GM19324 (cell line): ENCODE measurements around the gene CIC.
A peak's percentile ranks its signal among the peaks of the same experiment; 100 is the strongest.

Experiments used
- ATAC-seq: cut with Tn5 transposase; IDR thresholded peaks from one replicate; pipeline ENCODE4 v1.9.1; 2021; ENCODE audit warnings: mild to moderate bottlenecking, moderate library complexity; ENCODE audit not compliant: unreplicated experiment, low FRiP score

Gene CIC

DNA sequence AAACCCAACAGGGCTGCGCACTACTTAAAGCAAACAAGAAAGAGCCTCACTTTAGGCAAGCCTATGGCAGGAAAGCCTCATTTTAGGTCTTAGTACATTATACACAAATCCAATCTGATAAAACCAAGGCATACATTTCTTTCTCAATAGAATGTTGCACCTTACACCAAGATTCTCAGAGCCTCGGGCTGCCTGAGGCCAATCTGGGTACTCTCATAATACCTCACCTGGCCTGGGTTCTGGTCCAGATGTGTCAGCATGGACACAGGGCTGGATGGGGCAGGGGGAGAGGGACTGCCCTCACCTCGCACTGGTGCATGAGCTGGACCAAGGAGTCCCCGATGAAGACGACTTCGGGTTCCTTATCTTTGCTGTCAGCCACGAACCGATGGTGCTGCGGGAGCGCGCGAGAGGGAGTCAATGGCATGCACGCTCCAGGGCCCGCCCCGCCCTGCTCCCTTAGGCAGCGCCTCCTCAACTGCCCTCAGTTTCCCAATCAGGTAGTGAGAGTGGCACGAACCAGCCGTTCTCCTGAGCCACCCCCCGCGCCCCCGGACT lies 32.7 kb downstream of the CIC start, which contains the start of gene PRR19:
PRR19 (plus strand) TSS at position 487 of the 558 bp plus-strand sequence. CDS start 7,453 bp downstream, outside the sequence.
- ATAC-seq, result no peak

DNA sequence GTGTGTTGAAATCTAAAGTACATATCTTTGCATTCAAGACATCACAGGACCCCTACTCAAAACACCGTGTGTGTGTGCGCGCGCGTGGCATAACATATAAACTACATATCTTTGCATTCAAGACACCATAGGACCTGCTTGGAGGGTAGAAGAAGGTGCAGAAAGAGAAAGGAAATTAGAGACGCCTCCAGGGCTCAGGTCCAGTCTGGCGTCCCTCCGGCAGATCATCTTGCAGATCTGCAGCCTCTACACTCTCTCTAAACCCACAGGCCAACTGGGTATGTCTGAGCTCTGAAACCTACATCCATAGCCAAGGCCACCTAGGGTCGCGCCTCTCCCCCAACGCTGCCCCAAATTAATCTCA lies 34.0 kb downstream of the CIC start:
- ATAC-seq, result no peak

DNA sequence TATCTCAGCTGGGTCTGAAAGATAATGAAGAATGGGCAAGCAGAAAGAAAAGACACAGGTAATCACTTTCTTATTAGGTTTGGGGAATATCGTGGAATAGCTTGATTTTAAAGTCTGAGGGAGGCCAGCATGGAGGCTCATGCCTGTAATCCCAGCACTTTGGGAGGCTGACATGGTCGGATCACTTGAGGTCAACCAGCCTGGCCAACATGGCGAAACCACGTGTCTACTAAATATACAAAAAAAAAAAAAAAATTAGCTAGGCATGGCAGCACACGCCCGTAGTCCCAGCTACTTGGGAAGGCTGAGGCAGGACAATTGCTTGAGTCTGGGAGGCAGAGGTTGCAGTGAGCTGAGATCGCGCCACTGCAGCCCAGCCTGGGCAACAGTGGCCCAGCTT lies 34.8 kb downstream of the CIC start:
- ATAC-seq, result no peak

GRCh38 chr19:42306646-42307045 lies 37.6 kb downstream of the CIC start:
- no peak for ATAC-seq

DNA sequence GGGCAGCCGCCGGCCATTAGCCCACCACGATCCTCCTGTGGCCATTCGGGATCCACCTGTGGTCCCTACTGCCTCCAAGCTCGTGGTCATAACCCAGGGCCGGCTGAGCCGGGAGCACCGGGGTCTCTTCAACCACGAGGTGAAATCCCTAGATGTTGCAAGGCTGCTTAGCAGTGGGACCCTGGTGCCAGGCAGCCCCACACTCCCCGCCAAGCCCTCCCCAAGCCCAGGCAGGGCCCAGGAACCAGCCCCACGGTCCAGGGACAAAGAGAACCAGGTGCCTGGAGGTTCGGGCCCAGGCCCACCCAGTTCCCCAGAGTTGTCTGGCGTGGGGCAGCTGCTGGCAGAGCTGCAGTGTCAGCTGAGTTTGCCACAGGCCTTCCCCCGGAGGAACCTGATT lies 40.6 kb downstream of the CIC start:
- ATAC-seq, result no peak

GRCh38 chr19:42311657-42312056 lies 42.6 kb downstream of the CIC start:
- no peak for ATAC-seq

- no peak for ATAC-seq
Observed at GRCh38 chr19:42312370-42312769, 43.3 kb downstream of the CIC start.

DNA sequence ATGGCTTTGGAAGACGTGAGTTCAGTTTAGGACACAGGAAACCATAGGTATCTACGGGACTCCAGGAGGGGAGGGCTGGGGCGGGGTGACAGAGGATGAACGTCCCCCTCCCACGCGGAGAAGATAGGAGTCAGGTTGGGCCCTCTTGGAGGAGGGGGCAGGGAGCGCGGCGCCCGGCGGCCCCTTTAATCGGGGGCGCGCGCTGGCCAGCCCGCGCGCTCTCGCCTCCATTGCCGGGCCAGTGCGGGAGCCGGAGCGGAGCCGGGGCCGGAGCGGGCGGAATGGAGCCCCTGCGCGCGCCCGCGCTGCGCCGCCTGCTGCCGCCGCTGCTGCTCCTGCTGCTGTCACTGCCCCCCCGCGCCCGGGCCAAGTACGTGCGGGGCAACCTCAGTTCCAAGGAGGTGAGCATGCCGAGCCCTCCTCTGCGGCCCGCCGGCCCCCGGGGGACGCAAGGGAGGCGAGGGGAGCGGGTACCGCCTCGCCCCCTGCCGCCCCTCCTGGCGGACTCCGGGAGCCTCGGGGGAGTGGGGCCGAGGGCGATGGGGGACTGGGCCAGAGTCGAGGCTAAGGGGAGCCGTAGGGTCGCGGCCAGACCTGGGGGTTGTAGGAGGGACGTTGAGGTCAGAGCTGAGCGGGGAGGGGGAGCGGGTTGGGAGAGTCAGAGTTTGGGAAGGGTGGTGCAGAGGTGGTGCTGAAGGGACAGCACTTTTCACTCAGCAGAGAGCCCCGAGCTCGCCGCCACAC lies 44.2 kb downstream of the CIC start, which contains the start of gene TMEM145:
TMEM145 (plus strand) TSS at position 214 of the 744 bp plus-strand sequence; CDS start at position 282, 68 bp downstream.
- ATAC-seq, result no peak

DNA sequence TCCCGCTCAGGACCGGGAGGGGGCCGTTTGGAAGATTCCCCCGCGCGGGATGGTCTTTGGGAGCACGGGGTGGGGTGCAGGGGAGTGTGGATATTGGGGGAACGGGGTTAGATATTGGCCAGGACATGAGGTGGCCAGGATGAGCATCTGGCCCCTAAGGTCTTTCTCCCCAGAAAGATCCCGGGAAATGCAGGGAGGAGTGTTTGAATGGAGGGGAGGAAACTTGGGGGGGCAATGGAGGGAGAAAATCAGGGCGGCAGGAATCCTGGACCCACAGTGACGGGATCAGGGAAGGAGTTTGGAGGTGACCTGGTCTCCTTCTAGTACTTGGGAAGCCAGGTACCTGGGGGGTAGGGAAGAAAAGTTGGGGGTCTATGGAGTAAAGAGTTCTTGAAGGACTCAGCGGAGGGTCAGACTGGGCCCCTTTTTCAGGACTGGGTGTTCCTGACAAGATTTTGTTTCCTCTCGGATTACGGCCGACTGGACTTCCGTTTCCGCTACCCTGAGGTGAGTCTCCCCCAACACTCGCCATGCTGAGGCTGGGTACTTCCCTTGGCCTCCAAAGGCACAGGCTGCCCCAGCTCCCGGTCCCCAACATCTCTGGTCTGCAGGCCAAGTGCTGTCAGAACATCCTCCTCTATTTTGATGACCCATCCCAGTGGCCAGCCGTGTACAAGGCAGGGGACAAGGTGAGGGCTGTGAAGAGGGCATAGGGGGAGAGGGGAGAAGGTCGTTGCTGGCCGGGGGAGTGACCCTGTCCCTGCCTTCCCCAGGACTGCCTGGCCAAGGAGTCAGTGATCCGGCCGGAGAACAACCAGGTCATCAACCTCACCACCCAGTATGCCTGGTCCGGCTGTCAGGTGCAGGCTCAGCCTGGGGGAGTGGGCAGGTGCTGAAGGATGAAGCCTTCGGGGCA lies 45.0 kb downstream of the CIC start:
- ATAC-seq, result no peak

GRCh38 chr19:42315024-42315423 lies 46.0 kb downstream of the CIC start:
- ATAC-seq, result no peak

DNA sequence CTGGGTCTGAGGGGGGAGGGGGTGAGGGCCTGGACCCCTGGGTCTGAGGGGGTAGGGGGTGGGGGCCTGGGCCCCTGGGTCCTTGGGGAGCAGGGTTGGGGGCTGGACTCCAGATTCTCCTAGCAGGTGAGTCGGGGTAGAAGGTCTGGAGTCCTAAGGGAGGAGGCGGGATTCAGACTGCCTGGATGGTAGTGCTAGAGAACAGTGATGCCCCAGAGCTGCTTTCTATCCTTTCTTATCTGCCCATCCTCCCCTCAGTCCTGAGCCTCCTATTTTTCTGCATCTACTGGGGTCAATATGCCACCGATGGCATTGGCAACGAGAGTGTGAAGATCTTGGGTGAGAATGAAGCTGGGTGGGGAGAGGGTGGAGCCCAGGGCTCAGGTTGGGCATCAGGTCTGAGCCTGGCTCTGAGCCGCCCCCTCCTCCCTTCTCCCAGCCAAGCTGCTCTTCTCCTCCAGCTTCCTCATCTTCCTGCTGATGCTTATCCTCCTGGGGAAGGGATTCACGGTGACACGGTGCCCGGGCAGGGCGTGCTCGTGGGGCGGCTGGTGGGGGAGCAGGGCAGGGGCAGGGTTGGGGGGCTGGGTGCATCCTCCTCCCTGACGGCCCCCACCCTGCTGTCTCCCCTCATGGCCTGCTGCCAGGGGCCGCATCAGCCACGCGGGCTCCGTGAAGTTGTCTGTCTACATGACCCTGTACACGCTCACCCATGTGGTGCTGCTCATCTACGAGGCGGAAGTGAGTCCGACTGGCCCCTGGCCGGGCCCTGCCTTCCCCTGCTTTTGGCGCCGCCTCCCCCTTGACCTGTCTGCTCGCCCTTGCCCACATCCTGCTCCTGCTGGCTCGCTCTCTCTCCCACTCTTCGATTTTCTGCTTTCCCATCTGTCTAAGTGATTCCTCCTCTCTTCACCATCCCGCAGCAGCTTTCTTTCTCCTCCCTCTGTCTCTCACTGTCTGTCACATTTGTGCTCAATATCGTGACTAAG lies 47.5 kb downstream of the CIC start:
- no peak for ATAC-seq

GRCh38 chr19:42317535-42317934 lies 48.5 kb downstream of the CIC start:
- ATAC-seq, result no peak

DNA sequence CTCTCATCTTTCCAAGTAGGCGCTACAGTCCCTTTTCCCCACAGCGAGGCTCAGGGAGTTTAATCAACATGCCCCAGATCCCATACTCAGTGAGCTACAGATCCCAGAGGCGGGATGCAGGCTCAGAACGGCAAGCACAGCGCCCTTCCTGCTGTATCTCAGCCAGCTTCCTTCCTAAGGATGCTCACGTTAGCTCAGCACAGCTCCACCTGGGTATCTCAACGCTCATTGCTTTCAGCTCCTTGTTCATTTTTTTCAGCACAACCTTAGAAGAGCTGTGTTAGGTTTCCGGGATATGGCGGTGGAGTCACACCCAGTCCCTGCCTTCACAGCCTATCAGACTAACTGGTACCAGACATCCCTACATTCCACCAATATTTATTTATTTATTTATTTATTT lies 53.3 kb downstream of the CIC start:
- ATAC-seq, result no peak

DNA sequence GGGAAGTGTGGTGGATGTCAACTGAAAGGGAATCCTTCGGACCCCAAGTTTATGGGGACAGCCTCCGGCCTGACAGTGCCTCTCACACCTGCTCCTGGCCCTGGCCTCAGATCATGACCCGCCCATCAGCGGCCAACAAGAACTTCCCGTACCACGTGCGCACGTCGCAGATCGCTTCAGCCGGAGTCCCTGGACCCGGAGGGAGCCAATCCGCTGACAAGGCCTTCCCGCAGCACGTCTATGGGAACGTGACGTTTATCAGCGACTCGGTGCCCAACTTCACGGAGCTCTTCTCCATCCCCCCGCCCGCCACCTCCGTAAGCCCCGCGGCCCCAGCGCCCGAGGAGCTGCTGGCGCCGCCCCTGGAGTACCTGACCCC lies 54.4 kb downstream of the CIC start:
- no peak for ATAC-seq

DNA sequence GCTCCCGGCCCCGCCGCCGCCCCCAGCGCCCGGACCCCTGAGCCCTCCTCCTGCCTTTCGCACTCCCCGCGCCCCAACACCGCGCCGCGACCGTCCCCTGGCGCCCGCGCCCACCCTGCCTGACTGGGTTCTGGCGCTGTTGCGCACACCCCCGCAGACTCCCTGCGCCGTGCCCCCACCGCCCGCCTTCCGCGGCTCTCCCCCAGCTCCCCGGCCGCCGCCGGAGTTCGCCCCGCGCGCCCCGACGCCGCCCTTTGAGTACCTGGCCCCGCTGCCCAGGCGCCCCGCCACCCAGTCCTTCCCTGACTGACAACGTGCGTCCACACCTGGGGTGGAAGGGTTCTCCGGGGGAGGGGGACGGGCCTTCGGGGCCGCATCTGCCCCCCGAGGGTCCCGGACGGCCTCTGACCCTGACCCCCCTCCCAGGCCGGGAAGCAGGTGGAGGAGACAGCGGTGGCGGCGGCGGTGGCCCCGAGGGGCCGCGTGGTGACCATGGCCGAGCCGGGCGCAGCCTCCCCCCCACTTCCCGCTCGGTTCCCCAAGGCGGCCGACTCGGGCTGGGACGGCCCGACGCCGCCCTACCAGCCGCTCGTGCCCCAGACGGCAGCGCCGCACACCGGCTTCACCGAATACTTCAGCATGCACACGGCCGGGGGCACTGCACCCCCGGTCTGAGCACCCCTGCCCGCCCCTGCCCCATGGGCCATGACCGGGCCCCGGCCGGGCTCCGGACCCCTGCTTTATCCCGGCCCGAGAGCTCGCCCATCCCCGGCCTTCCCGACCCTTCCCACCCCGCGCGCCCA lies 55.0 kb downstream of the CIC start:
- ATAC-seq, result no peak

DNA sequence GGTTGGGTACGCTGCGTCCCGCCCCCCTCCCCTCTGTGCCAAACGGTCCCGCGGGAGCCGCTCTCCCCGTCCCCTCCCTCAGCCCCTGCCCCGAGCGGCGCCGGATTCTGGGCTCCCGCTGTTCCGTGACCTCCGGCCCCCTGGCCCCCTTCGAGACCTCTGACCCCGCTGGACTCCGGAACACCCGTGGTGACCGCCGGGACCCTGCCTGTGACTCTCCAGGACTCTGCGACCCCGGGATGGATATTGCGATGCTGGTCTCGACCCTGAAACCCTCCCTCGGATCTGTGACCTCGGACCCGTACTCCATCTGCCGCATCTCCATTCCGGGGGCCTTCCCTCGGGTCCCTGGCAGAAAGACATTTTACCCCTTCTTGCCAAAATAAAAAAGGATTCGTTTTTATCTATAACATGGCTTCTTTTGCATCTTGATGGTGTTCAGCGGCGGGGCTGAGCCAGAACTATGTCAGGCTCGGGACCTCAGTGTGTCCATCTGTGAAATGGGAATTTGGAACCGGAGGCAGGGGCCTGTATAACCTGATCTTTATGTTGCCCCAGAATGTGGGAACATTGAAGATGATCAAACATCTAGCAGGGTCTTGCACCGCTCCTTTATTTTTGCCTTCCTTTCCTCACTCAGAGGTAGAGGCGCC lies 55.7 kb downstream of the CIC start:
- no peak for ATAC-seq

DNA sequence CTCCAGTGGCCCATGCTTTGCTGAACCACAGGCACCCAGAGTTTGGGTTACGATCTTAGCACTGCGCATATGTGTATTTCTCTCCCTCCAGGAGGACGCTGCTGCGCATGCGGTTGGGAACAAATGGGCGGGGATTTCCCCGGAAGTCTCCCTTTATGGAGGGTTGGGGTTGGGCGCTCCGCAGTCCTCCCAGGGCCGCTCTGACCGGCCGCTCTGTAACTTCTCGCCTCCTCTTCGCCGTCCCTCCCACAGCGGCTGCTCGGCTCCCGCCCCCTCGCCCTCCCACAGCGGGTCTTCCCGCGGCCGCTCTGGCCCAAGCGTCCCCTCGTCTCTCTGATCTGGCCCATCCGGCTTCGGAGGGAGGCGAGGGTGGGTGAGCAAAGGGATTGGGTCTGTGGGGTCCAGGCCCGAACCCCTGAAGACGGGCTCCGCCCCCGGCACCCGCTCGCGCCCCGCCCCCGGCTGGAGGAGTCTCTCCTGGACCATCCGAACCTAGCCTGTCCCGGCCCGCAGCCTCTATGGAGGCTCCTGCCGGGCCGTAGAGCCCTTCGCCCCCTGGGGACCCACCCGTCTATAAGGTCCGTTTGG lies 56.4 kb downstream of the CIC start, which contains the start of gene MEGF8:
MEGF8 (plus strand) TSS at position 328 of the 588 bp plus-strand sequence. CDS start 609 bp downstream, outside the sequence.
- ATAC-seq, result peak; percentile 91
